Osteoblast (primary cell): ENCODE data around the gene SLC35A4. TPM values are rescaled to one million over a fixed set of nuclear protein-coding genes. Genes with fewer than 3 reads are reported as not detected.

ENCODE experiments used
- DNase-seq: peaks from one replicate; pipeline ENCODE4 v3.0.0; 2011; ENCODE audit warnings: low spot score, mixed read lengths; ENCODE audit not compliant: insufficient read length; ENCODE audit errors: missing footprints
- H2AFZ ChIP-seq: 2 replicates; pipeline ENCODE4 v1.6.0; 2011; ENCODE audit warnings: mild to moderate bottlenecking, low read length
- H3K27ac ChIP-seq: 2 replicates; pipeline ENCODE4 v1.5.1; 2011; ENCODE audit warnings: mild to moderate bottlenecking, low read depth, low read length, moderate library complexity
- H3K27me3 ChIP-seq: 2 replicates; pipeline ENCODE4 v1.6.0; 2012; ENCODE audit warnings: mild to moderate bottlenecking, control low read depth, inconsistent platforms, low read length, moderate library complexity; ENCODE audit not compliant: insufficient read depth
- H3K36me3 ChIP-seq: 2 replicates; pipeline ENCODE4 v1.5.1; 2011; ENCODE audit warnings: mild to moderate bottlenecking, low read length, control low read depth, moderate library complexity; ENCODE audit not compliant: insufficient read depth
- H3K4me1 ChIP-seq: 2 replicates; pipeline ENCODE4 v1.5.1; 2011; ENCODE audit warnings: mild to moderate bottlenecking, low read length, control low read depth, moderate library complexity; ENCODE audit not compliant: insufficient read depth
- H3K4me2 ChIP-seq: 2 replicates; pipeline ENCODE4 v1.6.0; 2011; ENCODE audit warnings: mild to moderate bottlenecking, low read length; ENCODE audit not compliant: insufficient read depth
- H3K4me3 ChIP-seq: fragments of 200-600 bp; sonication (generic); 3 replicates; pipeline ENCODE4 v1.5.1; 2012; ENCODE audit warnings: mild to moderate bottlenecking, low read length, inconsistent platforms; ENCODE audit not compliant: insufficient read depth
- H3K79me2 ChIP-seq: 2 replicates; pipeline ENCODE4 v1.6.0; 2012; ENCODE audit warnings: mild to moderate bottlenecking, low read length, control low read depth, inconsistent platforms; ENCODE audit not compliant: insufficient read depth
- H3K9me3 ChIP-seq: 2 replicates; pipeline ENCODE4 v1.5.1; 2011; ENCODE audit warnings: low read depth, low read length, control low read depth
- H4K20me1 ChIP-seq: 2 replicates; pipeline ENCODE4 v1.6.0; 2012; ENCODE audit warnings: mild to moderate bottlenecking, low read length, control low read depth; ENCODE audit not compliant: insufficient read depth
- total RNA-seq: library from RNA; depleted of rRNA; stranded (reverse); fragments of >200 nt; gene quantifications from 2 replicates; pipeline ENCODE4 v1.2.3, GENCODE V29; 2012
- TF ChIP-seq, protein P1 (sequence below): IDR thresholded peaks from 2 replicates; pipeline ENCODE4 v1.5.1; 2011; ENCODE audit warnings: mild to moderate bottlenecking, low read depth, low read length, moderate library complexity; ENCODE audit errors: extremely low read depth

SLC35A4 gene
- total RNA-seq, 1 donor = 20.6 TPM

DNA sequence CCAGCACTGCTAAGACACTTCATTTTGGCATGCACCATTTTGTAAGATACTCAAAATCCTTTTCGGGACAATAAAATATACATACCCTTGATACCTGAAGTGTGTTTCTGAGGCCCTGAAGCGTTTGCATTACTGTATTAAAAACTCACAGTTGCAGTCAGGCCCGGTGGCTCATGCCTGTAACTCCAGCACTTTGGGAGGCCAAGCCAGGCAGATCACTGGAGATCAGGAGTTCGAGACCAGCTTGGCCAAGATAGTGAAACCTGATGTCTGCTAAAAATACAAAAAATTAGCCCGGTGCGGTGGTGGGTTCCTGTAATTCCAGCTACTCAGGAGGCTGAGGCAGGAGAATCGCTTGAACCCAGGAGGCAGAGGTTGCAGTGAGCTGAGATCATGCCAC, 19.6 kb upstream of the SLC35A4 start:
- H3K36me3 ChIP-seq = peaks cover 34% of the 10 kb centered on the region
- no peak for DNase-seq
- peaks cover 13% of the 10 kb centered on the region for H3K4me1 ChIP-seq
- no peak overlapping the region for H3K27ac ChIP-seq
- H3K79me2 ChIP-seq = peaks cover 3% of the 10 kb centered on the region
- H4K20me1 ChIP-seq = peaks cover 2% of the 10 kb centered on the region
- no peak overlapping the region for H3K4me2 ChIP-seq
- H3K27me3 ChIP-seq = no peaks in the 10 kb centered on the region
- no peaks in the 10 kb centered on the region for H3K9me3 ChIP-seq
- H2AFZ ChIP-seq = no peak overlapping the region
- H3K4me3 ChIP-seq = no peak overlapping the region
- TF ChIP-seq, protein P1, sequence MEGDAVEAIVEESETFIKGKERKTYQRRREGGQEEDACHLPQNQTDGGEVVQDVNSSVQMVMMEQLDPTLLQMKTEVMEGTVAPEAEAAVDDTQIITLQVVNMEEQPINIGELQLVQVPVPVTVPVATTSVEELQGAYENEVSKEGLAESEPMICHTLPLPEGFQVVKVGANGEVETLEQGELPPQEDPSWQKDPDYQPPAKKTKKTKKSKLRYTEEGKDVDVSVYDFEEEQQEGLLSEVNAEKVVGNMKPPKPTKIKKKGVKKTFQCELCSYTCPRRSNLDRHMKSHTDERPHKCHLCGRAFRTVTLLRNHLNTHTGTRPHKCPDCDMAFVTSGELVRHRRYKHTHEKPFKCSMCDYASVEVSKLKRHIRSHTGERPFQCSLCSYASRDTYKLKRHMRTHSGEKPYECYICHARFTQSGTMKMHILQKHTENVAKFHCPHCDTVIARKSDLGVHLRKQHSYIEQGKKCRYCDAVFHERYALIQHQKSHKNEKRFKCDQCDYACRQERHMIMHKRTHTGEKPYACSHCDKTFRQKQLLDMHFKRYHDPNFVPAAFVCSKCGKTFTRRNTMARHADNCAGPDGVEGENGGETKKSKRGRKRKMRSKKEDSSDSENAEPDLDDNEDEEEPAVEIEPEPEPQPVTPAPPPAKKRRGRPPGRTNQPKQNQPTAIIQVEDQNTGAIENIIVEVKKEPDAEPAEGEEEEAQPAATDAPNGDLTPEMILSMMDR = no peak

DNA sequence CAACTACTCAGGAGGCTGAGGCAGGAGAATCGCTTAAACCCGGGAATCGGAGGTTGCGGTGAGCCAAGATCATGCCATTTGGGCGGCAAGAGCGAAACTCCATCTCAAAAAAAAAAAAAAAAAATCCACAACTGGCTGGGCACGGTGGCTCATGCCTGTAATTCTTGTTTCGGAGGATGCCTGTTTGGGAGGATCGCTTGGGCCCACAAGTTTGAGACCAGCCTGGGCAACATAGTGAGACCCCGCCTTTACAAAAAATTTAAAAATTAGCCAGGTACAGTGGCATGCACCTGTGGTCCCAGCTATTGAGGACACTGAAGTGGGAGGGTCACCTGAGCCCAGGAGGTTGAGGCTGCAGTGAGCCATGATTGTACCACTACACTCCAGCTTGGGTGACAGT, 19.0 kb upstream of the SLC35A4 start:
- Histone ChIP-seq H3K27ac (no peak overlapping the region), H3K79me2 (peaks cover 9% of the 10 kb centered on the region), H3K36me3 (peaks cover 40% of the 10 kb centered on the region), H3K9me3 (no peaks in the 10 kb centered on the region), H2AFZ (no peak overlapping the region), H3K4me3 (no peak overlapping the region), H4K20me1 (peaks cover 6% of the 10 kb centered on the region), H3K27me3 (no peaks in the 10 kb centered on the region), H3K4me2 (no peak overlapping the region), H3K4me1 (peaks cover 13% of the 10 kb centered on the region)
- TF ChIP-seq, protein P1 = no peak
- DNase-seq = no peak

DNA sequence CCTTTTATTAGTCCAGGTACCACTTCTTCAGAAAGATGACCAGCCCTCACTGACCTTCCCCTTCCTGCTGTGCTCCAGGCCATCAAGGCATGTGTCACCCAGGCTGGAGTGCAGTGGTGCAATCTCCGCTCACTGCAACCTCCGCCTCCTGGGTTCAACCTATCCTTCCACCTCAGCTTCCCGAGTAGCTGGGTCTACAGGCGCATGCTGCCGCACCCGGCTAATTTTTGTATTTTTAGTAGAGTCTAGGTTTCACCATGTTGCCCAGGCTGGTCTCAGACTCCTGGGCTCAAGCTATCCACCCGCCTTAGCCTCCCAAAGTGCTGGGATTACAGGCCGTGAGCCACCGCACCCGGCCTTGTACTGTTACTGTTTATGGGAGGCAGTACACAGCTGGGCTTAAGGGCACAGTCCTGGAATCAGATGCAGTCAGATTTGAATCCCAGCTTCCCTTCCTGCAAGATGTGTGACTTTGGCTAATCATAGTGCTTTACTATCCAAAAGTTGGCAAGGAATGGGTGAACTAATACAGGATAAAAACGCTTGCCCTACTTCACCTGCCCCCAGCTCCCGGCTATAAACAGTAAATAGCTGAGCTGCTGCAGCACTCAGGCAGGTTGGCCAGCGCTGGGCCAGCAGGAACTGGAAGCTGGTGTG, 17.6 kb upstream of the SLC35A4 start:
- Histone ChIP-seq H3K36me3 (peaks cover 44% of the 10 kb centered on the region), H3K27me3 (no peaks in the 10 kb centered on the region), H3K4me3 (peak overlapping the region; percentile 70), H3K4me1 (peaks cover 13% of the 10 kb centered on the region), H3K4me2 (peak overlapping the region; percentile 84), H3K9me3 (no peaks in the 10 kb centered on the region), H4K20me1 (peaks cover 11% of the 10 kb centered on the region), H3K27ac (peak overlapping the region; percentile 85), H2AFZ (no peak overlapping the region), H3K79me2 (peaks cover 22% of the 10 kb centered on the region)
- TF ChIP-seq, protein P1 = no peak
- DNase-seq = peak; percentile 68

DNA sequence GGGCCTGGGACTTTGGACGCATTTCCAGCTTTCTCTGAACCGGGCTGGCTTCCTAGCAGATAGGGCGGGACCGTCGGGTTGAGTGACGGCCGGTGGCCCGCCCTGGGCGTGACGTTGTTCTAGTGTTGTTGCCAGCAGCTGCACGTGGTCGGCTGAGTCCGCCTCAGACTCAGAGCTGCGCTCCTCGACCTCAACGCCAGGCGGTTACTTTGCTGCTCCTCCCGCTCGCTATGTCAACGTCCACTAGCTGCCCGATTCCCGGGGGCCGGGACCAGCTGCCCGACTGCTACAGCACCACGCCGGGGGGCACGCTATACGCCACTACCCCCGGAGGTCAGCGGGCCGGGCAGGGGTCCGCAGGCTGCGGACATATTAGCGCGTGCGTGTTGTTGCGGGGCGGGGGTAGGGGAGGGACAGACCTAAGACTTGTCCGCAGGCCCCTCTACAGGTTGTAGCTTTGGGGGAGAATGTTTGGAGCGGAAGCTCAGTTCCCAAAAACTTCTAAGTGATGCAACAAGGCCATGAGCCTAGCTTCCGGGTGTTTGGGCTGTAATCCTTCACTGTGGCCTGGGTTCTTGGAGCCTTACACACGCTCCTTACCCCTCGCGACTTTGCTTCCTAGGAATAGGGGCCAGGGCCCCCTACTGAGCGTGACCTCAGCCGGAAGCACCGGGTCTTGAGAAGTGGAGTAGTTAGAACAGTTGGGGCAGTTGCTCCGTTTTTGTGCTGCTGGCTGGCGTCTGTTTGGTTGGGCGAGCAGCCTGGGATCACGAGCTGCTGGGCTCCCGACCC, 16.9 kb upstream of the SLC35A4 start, which contains the start of gene EIF4EBP3:
TSS of gene EIF4EBP3 (plus strand) at position 155 of the 792 bp plus-strand sequence. CDS start at position 231, 76 bp downstream.
- no peak within 1 kb of the TSS for H2AFZ ChIP-seq
- H3K4me2 ChIP-seq = peak within 1 kb of the TSS; percentile 84
- peaks cover 27% of the 10 kb centered on the region for H3K79me2 ChIP-seq
- no peaks in the 10 kb centered on the region for H3K9me3 ChIP-seq
- peak within 1 kb of the TSS; percentile 70 for H3K4me3 ChIP-seq
- H4K20me1 ChIP-seq = peaks cover 12% of the 10 kb centered on the region
- H3K4me1 ChIP-seq = peaks cover 13% of the 10 kb centered on the region
- no peaks in the 10 kb centered on the region for H3K27me3 ChIP-seq
- H3K36me3 ChIP-seq = peaks cover 45% of the 10 kb centered on the region
- H3K27ac ChIP-seq = peak within 1 kb of the TSS; percentile 85
- DNase-seq = peak; percentile 95
- TF ChIP-seq, protein P1 = peak; percentile 52
